Bronchial epithelial cell (primary cell): ENCODE results near the gene VPS4B. TPM values are rescaled to one million over a fixed set of nuclear protein-coding genes. Genes with fewer than 3 reads are reported as not detected.

Experiments
- DNase-seq: peaks from one replicate; pipeline ENCODE4 v3.0.0-alpha.2; 2010; ENCODE audit warnings: low read depth
- FAIRE-seq: peaks from 2 replicates; lab custom pipeline; 2011; peaks lifted over from hg19 to GRCh38; lab: Jason Lieb, UNC
- H3K27me3 ChIP-seq: 2 replicates; pipeline ENCODE4 v1.5.1; 2011; ENCODE audit warnings: low read length; ENCODE audit not compliant: control insufficient read depth, insufficient read depth
- H3K36me3 ChIP-seq: 2 replicates; pipeline ENCODE4 v1.5.1; 2011; ENCODE audit warnings: low read length; ENCODE audit not compliant: control insufficient read depth, insufficient read depth
- H3K4me3 ChIP-seq: 2 replicates; pipeline ENCODE4 v1.5.1; 2011; ENCODE audit warnings: mild to moderate bottlenecking, low read depth, low read length, control low read depth
- CTCF ChIP-seq: IDR thresholded peaks from 2 replicates; pipeline ENCODE4 v1.5.1; 2011; ENCODE audit warnings: mild to moderate bottlenecking, moderate library complexity, low read length, control low read depth, inconsistent platforms; ENCODE audit not compliant: insufficient read depth, severe bottlenecking
- total RNA-seq: library from RNA; depleted of rRNA; stranded (reverse); fragments of >200 nt; gene quantifications from 2 replicates; pipeline ENCODE4 v1.2.1, GENCODE V29; 2014

VPS4B gene
- total RNA-seq, 1 donor from 2014 or later, result 120 TPM

DNA sequence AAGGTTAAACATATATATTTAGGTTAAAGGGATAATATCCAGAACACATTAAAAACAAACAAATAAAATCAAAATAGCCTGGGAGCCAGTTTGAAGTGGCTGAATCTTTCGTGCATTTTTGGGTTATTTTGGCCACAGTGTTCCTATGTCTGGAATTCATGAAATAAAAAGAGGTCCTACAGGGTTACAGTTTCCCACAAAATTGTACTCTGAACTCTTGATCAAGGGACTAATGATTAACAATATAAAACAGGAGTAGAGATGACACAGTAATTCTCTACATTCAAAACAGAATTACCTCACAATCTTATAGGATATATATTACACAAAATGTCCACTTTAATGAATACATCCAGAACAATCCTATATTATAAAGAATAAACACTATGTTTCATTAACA, 24.9 kb downstream of the VPS4B start:
- no peaks in the 10 kb centered on the region for H3K27me3 ChIP-seq
- peaks cover 10% of the 10 kb centered on the region for H3K36me3 ChIP-seq

GRCh38 chr18:63395503-63395902, 26.8 kb downstream of the VPS4B start:
- Histone ChIP-seq H3K36me3 (peaks cover 7% of the 10 kb centered on the region), H3K4me3 (no peak overlapping the region), H3K27me3 (no peaks in the 10 kb centered on the region)
- DNase-seq, result no peak
- TF ChIP-seq CTCF, result no peak
- FAIRE-seq, result no peak

More for the DNA sequence above, 24.9 kb downstream of the VPS4B start:
- no peak for TF ChIP-seq CTCF
- FAIRE-seq (no peak), DNase-seq (no peak)
- H3K4me3 ChIP-seq, result no peak overlapping the region

- peaks cover 7% of the 10 kb centered on the region for H3K36me3 ChIP-seq
- no peak for FAIRE-seq
- DNase-seq, result no peak
- no peak for TF ChIP-seq CTCF
- no peaks in the 10 kb centered on the region for H3K27me3 ChIP-seq
- no peak overlapping the region for H3K4me3 ChIP-seq
Measured at GRCh38 chr18:63394954-63395353, 27.3 kb downstream of the VPS4B start.

DNA sequence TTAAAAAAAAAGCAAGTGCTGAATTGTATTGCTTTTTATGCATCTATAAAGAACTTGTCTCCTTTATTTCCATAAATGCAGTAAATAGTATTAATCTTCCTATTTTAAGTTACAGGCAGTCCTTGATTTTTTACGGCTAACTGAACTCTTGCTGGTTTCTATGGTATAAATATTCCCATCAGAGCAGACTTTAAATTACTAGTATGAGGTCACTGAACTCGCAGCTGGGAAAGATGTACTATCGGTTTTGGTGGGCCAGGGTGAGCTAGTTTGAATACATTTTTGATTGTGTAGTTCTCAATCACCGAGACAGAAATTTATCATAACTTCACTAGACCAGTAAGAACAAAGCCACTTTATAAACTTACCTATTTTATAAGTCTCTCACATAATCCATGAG, 34.4 kb downstream of the VPS4B start:
- DNase-seq (no peak), FAIRE-seq (no peak)
- H3K36me3 ChIP-seq, result peaks cover 1% of the 10 kb centered on the region
- no peaks in the 10 kb centered on the region for H3K27me3 ChIP-seq
- no peak for TF ChIP-seq CTCF
- H3K4me3 ChIP-seq, result no peak overlapping the region

GRCh38 chr18:63382843-63383242, 39.4 kb downstream of the VPS4B start:
- TF ChIP-seq CTCF, result no peak
- H3K4me3 ChIP-seq, result no peak overlapping the region
- no peak for FAIRE-seq
- H3K27me3 ChIP-seq, result no peaks in the 10 kb centered on the region
- no peaks in the 10 kb centered on the region for H3K36me3 ChIP-seq
- no peak for DNase-seq

- Histone ChIP-seq H3K27me3 (no peaks in the 10 kb centered on the region), H3K4me3 (no peak overlapping the region), H3K36me3 (no peaks in the 10 kb centered on the region)
- FAIRE-seq (no peak), DNase-seq (peak; percentile 12)
- TF ChIP-seq CTCF, result no peak
Measured at GRCh38 chr18:63379639-63379962, 42.7 kb downstream of the VPS4B start.
